Panc1 (cell line): Measurements from ENCODE around the gene SMAP2. TPM values are rescaled to one million over a fixed set of nuclear protein-coding genes. Genes with fewer than 3 reads are reported as not detected.

Experiments
- ATAC-seq: fragments of 200-7000 bp; cut with Tn5 transposase; 2 replicates; pipeline ENCODE4 v1.9.1; 2020; ENCODE audit warnings: mild to moderate bottlenecking, moderate library complexity
- BruUV-seq: library from RNA; stranded (reverse); fragments of 400-500 nt; replicated peaks from 2 replicates; lab custom pipeline; 2021; lab: Mats Ljungman, UMichigan
- CTCF ChIA-PET: fragments of 300-600 bp; sonication (Branson Sonifier 250); formaldehyde crosslinking; loops from one replicate; lab custom pipeline; 2022; ENCODE audit warnings: antibody characterized with exemption; lab: Charles Lee
- POLR2A ChIA-PET: fragments of 300-600 bp; sonication (Branson Sonifier 250); formaldehyde crosslinking; loops from one replicate; lab custom pipeline; 2022; ENCODE audit warnings: antibody characterized with exemption; lab: Charles Lee
- DNase-seq: peaks from one replicate; pipeline ENCODE4 v3.0.0-alpha.2; 2010; ENCODE audit warnings: low read depth, low spot score
- H3K27ac ChIP-seq: 2 replicates; pipeline ENCODE4 v1.5.1; 2011; ENCODE audit warnings: mild to moderate bottlenecking, low read length, inconsistent platforms
- H3K27me3 ChIP-seq: fragments of 200-500 bp; sonication (Bioruptor generic); 2 replicates; pipeline ENCODE4 v1.6.0; 2014; ENCODE audit warnings: low read length, inconsistent platforms; ENCODE audit not compliant: control insufficient read depth, insufficient read depth
- H3K36me3 ChIP-seq: fragments of 200-500 bp; sonication (Bioruptor generic); 2 replicates; pipeline ENCODE4 v1.5.1; 2014; ENCODE audit warnings: inconsistent platforms, mild to moderate bottlenecking, low read length, moderate library complexity; ENCODE audit not compliant: control insufficient read depth, insufficient read depth
- H3K4me1 ChIP-seq: 2 replicates; pipeline ENCODE4 v1.5.1; 2011; ENCODE audit warnings: inconsistent platforms, mild to moderate bottlenecking, low read length, moderate library complexity; ENCODE audit not compliant: control insufficient read depth, insufficient read depth
- H3K4me3 ChIP-seq, 2 experiments: 2 replicates each; pipeline ENCODE4 v1.5.1; 2011 to 2012; ENCODE audit warnings: low read depth in 2 of 2, low read length in 2 of 2, mild to moderate bottlenecking in 2 of 2, inconsistent platforms in 1 of 2, moderate library complexity in 1 of 2
- H3K9me3 ChIP-seq: fragments of 200-500 bp; sonication (Bioruptor generic); 2 replicates; pipeline ENCODE4 v1.5.1; 2014; ENCODE audit warnings: low read depth, mild to moderate bottlenecking, inconsistent platforms, low read length, moderate library complexity; ENCODE audit not compliant: control insufficient read depth, insufficient read depth
- POLR2AphosphoS5 ChIP-seq: IDR thresholded peaks from 2 replicates; pipeline ENCODE4 v1.6.1; 2012; ENCODE audit warnings: mild to moderate bottlenecking, low read depth, low read length, moderate library complexity
- SIN3A ChIP-seq: IDR thresholded peaks from 2 replicates; pipeline ENCODE4 v1.6.1; 2012; ENCODE audit warnings: low read depth, mild to moderate bottlenecking, low read length, moderate library complexity, borderline replicate concordance; ENCODE audit not compliant: insufficient read depth
- TCF7L2 ChIP-seq: IDR thresholded peaks from 2 replicates; pipeline ENCODE4 v1.6.1; 2011; ENCODE audit warnings: mild to moderate bottlenecking, low read depth, low read length, inconsistent platforms
- in situ Hi-C: cut with HindIII; loops from 2 replicates; pipeline ENCODE4 v1.10.0; 2016; ENCODE audit warnings: low sequenced_read_pairs, low pct_unique_long_range_greater_than_20kb
- intact Hi-C: fragments of 100-400 bp; cut with micrococcal nuclease; formaldehyde crosslinking; loops from one replicate; pipeline ENCODE4 v1.10.0; 2022; ENCODE audit not compliant: unreplicated experiment
- total RNA-seq: library from RNA; stranded (reverse); gene quantifications from one replicate; pipeline ENCODE4 v1.2.1, GENCODE V29; 2021; ENCODE audit not compliant: unreplicated experiment
- TF ChIP-seq, protein P1 (sequence below): fragments of 450-650 bp; IDR thresholded peaks from 2 replicates; pipeline ENCODE4 v1.5.1; 2017; ENCODE audit warnings: mild to moderate bottlenecking
- TF ChIP-seq, protein P2 (sequence below), 2 experiments: IDR thresholded peaks; 2 replicates each; pipeline ENCODE4 v1.6.1; 2011 to 2012; ENCODE audit warnings: low read depth in 2 of 2, control low read depth in 1 of 2, low read length in 1 of 2, mild to moderate bottlenecking in 1 of 2, moderate library complexity in 1 of 2; ENCODE audit not compliant: insufficient read depth in 1 of 2

Gene SMAP2
- total RNA-seq, 1 experiment from 2014 or later: 21.5 TPM

DNA sequence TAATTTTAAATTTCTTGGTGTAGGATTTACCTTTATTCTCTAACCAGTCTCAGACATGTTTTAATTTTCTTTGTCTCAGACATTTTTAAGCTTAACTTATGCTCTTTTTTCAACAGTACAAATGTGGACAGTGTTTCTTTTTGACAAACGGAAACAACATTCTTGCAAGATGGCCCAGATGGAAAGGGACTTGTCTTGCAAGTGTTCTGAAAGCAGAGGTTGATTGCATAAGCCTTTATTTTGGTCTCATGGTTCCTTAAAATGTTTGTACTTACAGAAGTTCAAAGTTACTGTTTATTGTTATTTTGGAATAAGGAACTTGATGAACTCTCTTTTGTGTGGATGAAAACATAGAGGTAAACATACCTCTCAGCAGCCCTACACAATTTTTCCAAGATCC, 22.9 kb downstream of the SMAP2 start:
- Histone ChIP-seq H3K27me3 (no peaks in the 10 kb centered on the region), H3K36me3 (no peaks in the 10 kb centered on the region), H3K9me3 (no peaks in the 10 kb centered on the region), H3K27ac (no peak overlapping the region), H3K4me1 (0 out of 2 replicates have a peak, but pooled peaks cover 4% of the 10 kb centered on the region), H3K4me3 (no peak overlapping the region)
- TF ChIP-seq POLR2AphosphoS5 (no peak), TCF7L2 (no peak), SIN3A (no peak)
- TF ChIP-seq, protein P1, sequence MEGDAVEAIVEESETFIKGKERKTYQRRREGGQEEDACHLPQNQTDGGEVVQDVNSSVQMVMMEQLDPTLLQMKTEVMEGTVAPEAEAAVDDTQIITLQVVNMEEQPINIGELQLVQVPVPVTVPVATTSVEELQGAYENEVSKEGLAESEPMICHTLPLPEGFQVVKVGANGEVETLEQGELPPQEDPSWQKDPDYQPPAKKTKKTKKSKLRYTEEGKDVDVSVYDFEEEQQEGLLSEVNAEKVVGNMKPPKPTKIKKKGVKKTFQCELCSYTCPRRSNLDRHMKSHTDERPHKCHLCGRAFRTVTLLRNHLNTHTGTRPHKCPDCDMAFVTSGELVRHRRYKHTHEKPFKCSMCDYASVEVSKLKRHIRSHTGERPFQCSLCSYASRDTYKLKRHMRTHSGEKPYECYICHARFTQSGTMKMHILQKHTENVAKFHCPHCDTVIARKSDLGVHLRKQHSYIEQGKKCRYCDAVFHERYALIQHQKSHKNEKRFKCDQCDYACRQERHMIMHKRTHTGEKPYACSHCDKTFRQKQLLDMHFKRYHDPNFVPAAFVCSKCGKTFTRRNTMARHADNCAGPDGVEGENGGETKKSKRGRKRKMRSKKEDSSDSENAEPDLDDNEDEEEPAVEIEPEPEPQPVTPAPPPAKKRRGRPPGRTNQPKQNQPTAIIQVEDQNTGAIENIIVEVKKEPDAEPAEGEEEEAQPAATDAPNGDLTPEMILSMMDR: no peak
- TF ChIP-seq, protein P2, sequence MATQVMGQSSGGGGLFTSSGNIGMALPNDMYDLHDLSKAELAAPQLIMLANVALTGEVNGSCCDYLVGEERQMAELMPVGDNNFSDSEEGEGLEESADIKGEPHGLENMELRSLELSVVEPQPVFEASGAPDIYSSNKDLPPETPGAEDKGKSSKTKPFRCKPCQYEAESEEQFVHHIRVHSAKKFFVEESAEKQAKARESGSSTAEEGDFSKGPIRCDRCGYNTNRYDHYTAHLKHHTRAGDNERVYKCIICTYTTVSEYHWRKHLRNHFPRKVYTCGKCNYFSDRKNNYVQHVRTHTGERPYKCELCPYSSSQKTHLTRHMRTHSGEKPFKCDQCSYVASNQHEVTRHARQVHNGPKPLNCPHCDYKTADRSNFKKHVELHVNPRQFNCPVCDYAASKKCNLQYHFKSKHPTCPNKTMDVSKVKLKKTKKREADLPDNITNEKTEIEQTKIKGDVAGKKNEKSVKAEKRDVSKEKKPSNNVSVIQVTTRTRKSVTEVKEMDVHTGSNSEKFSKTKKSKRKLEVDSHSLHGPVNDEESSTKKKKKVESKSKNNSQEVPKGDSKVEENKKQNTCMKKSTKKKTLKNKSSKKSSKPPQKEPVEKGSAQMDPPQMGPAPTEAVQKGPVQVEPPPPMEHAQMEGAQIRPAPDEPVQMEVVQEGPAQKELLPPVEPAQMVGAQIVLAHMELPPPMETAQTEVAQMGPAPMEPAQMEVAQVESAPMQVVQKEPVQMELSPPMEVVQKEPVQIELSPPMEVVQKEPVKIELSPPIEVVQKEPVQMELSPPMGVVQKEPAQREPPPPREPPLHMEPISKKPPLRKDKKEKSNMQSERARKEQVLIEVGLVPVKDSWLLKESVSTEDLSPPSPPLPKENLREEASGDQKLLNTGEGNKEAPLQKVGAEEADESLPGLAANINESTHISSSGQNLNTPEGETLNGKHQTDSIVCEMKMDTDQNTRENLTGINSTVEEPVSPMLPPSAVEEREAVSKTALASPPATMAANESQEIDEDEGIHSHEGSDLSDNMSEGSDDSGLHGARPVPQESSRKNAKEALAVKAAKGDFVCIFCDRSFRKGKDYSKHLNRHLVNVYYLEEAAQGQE (IDR thresholded peaks at IDR 0.05; ENCODE audit: insufficient read depth in 1 of 2, low read depth in 2 of 2, low read length in 1 of 2): no peak
- BruUV-seq: no TSS peak
- CTCF ChIA-PET: no interaction called here
- ATAC-seq (no peak), DNase-seq (no peak)
- intact Hi-C loops: no loop called here
- POLR2A ChIA-PET: no interaction called here
- in situ Hi-C loops: no loop called here

DNA sequence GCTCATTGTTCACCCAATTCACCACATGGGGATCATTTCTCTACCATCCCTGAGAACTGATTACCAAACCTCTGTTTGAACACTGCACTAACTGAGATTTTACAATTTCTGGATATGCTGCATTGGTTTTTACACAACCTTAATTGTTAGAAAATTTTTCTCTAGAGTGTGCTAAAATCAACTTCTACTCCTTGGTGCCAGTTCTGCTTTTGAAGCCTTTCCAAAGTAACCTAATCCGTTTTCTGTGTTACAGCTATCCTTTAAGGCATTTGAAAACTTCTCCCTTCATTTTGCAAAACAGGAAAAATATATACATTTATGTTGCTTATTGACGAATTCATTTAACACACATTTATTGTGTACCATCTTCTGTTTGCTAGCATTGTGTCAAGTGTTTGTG, 23.7 kb downstream of the SMAP2 start:
- in situ Hi-C loops: no loop called here
- CTCF ChIA-PET: interaction anchor here (0.7 kb wide), 1 partner anchor 32 kb away, joined by 3 read pairs; no protein-coding TSS in a partner anchor

More for the DNA sequence above, 23.7 kb downstream of the SMAP2 start:
- no peak for ATAC-seq
- Histone ChIP-seq H3K4me1 (0 out of 2 replicates have a peak, but pooled peaks cover 4% of the 10 kb centered on the region), H3K9me3 (no peaks in the 10 kb centered on the region), H3K36me3 (no peaks in the 10 kb centered on the region), H3K4me3 (no peak overlapping the region), H3K27ac (no peak overlapping the region), H3K27me3 (no peaks in the 10 kb centered on the region)
- no TSS peak for BruUV-seq
- no peak for DNase-seq
- intact Hi-C loops: no loop called here
- POLR2A ChIA-PET: interaction anchor here (0.6 kb wide), 1 partner anchor 62 kb away, joined by 3 read pairs; no protein-coding TSS in a partner anchor
- TF ChIP-seq TCF7L2: no peak
- no peak for TF ChIP-seq POLR2AphosphoS5
- TF ChIP-seq, protein P2 (IDR thresholded peaks at IDR 0.05; ENCODE audit: insufficient read depth in 1 of 2, low read depth in 2 of 2, low read length in 1 of 2): no peak
- no peak for TF ChIP-seq SIN3A
- TF ChIP-seq, protein P1: no peak
